K562 (cell line): ENCODE results near the gene FHDC1. TPM values are rescaled to one million over a fixed set of nuclear protein-coding genes. Genes with fewer than 3 reads are reported as not detected.

Experiments
- ATAC-seq: fragments of 200-7000 bp; cut with Tn5 transposase; 3 replicates; pipeline ENCODE4 v1.9.1; 2020; ENCODE audit warnings: moderate library complexity
- BruUV-seq: library from RNA; stranded (reverse); fragments of 400-500 nt; replicated peaks from 2 replicates; lab custom pipeline; 2021; lab: Mats Ljungman, UMichigan
- CTCF ChIA-PET: fragments of 300-600 bp; formaldehyde crosslinking; extraction: SDS; loops from one replicate; lab custom pipeline; 2021; ENCODE audit warnings: low intra/inter-chr PET ratio; lab: Yijun Ruan, JAX
- POLR2A ChIA-PET: fragments of 300-600, 350-650 bp; sonication (Branson Sonifier 250); formaldehyde crosslinking; extraction: SDS; loops from one replicate; lab custom pipeline; 2021; ENCODE audit warnings: antibody characterized with exemption, inconsistent platforms; lab: Yijun Ruan, JAX
- DNase-seq, 4 experiments: peaks; one replicate each; pipeline versions ENCODE4 v3.0.0 to v3.0.0-alpha.2; 2011 to 2018; ENCODE audit warnings: low spot score in 3 of 4, mixed read lengths in 3 of 4; ENCODE audit errors: extremely low read depth in 1 of 4
- FAIRE-seq: peaks from 2 replicates; lab custom pipeline; 2011; peaks lifted over from hg19 to GRCh38; lab: Jason Lieb, UNC
- H2AFZ ChIP-seq: 2 replicates; pipeline ENCODE4 v1.6.0; 2011; ENCODE audit warnings: low read depth, low read length, control low read depth, inconsistent platforms
- H3K27ac ChIP-seq: fragments of 200-600 bp; 3 replicates; pipeline ENCODE4 v1.8.0; 2011; ENCODE audit warnings: low read depth, mild to moderate bottlenecking, control low read depth, inconsistent platforms, low read length, moderate library complexity, mixed read lengths; ENCODE audit errors: extremely low read depth
- H3K27me3 ChIP-seq, 2 experiments: fragments of 300-600 bp in 1 of 2; 2 replicates in 1 of 2; 3 replicates in 1 of 2; pipeline versions ENCODE4 v1.6.0 to v1.8.0; 2011; ENCODE audit warnings: inconsistent platforms in 2 of 2, low read length in 2 of 2, mild to moderate bottlenecking in 1 of 2, mixed read lengths in 1 of 2, moderate library complexity in 1 of 2; ENCODE audit not compliant: control insufficient read depth in 2 of 2, insufficient read depth in 2 of 2
- H3K36me3 ChIP-seq: fragments of 300-600 bp; 3 replicates; pipeline ENCODE4 v1.8.0; 2011; ENCODE audit warnings: mild to moderate bottlenecking, low read length, inconsistent platforms; ENCODE audit not compliant: control insufficient read depth, insufficient read depth
- H3K4me1 ChIP-seq, 2 experiments: fragments of 200-600 bp in 1 of 2; replicated peaks in 1 of 2; 2 replicates in 1 of 2; 3 replicates in 1 of 2; pipeline versions ENCODE4 v1.5.1 to v1.8.0; 2011; ENCODE audit warnings: inconsistent platforms in 2 of 2, low read length in 2 of 2, mild to moderate bottlenecking in 1 of 2, mixed read lengths in 1 of 2, moderate library complexity in 1 of 2; ENCODE audit not compliant: control insufficient read depth in 2 of 2, insufficient read depth in 2 of 2
- H3K4me2 ChIP-seq: 2 replicates; pipeline ENCODE4 v1.6.1; 2011; ENCODE audit warnings: low read length, control low read depth, inconsistent platforms, mixed read lengths; ENCODE audit not compliant: insufficient read depth
- H3K4me3 ChIP-seq: fragments of 200-600 bp; sonication (generic), shearing (Covaris generic); 2 replicates; pipeline ENCODE4 v1.5.1; 2016; ENCODE audit warnings: control low read depth, inconsistent platforms
- H3K79me2 ChIP-seq: fragments of 200-600 bp; 3 replicates; pipeline ENCODE4 v1.8.0; 2011; ENCODE audit warnings: low read length, inconsistent platforms; ENCODE audit not compliant: control insufficient read depth, insufficient read depth
- H3K9ac ChIP-seq, 2 experiments: 2 replicates each; pipeline versions ENCODE4 v1.6.0 to v1.6.1; 2011; ENCODE audit warnings: low read depth in 2 of 2, low read length in 2 of 2, control low read depth in 1 of 2, inconsistent platforms in 1 of 2, mild to moderate bottlenecking in 1 of 2, mixed read lengths in 1 of 2; ENCODE audit not compliant: insufficient read depth in 1 of 2
- H3K9me1 ChIP-seq: one replicate; pipeline ENCODE4 v1.6.0; 2011; ENCODE audit warnings: inconsistent platforms, mild to moderate bottlenecking, low read length, moderate library complexity; ENCODE audit not compliant: control insufficient read depth, insufficient read depth
- H3K9me3 ChIP-seq: replicated peaks from 2 replicates; pipeline ENCODE4 v1.5.1; 2011; ENCODE audit warnings: low read depth, low read length, inconsistent platforms; ENCODE audit not compliant: control insufficient read depth, insufficient read depth
- H4K20me1 ChIP-seq: replicated peaks from 2 replicates; pipeline ENCODE4 v1.6.1; 2011; ENCODE audit warnings: low read length, inconsistent platforms, mixed read lengths; ENCODE audit not compliant: control insufficient read depth, insufficient read depth
- HNRNPH1 ChIP-seq: fragments of 200-400 bp; formaldehyde crosslinking; optimal IDR thresholded peaks from 2 replicates; pipeline ENCODE3; 2017; ENCODE audit warnings: low read depth, mild to moderate bottlenecking, low read length, moderate library complexity
- KDM1A ChIP-seq, 2 experiments: fragments of 450-650 bp; IDR thresholded peaks; 2 replicates each; pipeline ENCODE4 v1.6.1; 2016; ENCODE audit warnings: mild to moderate bottlenecking in 2 of 2
- NR4A1 ChIP-seq, 2 experiments: fragments of 250-450 bp in 1 of 2; fragments of 450-650 bp in 1 of 2; sonication (Bioruptor Pico) in 1 of 2; IDR thresholded peaks; 2 replicates each; pipeline versions ENCODE4 v1.4.0 to v1.6.1; 2016 to 2020; ENCODE audit warnings: mild to moderate bottlenecking in 2 of 2, missing compliant biosample characterization in 1 of 2, missing genetic modification characterization in 1 of 2, moderate library complexity in 1 of 2
- WGBS: fragments of 100-300 bp; shearing (Covaris generic); methylation state at CpG from one replicate; pipeline ENCODE4 v1.1.6; 2016; ENCODE audit warnings: low coverage, mixed read lengths; ENCODE audit not compliant: insufficient coverage; ENCODE audit errors: missing lambda C conversion rate; 5-methylcytosine and 5-hydroxymethylcytosine counted together
- in situ Hi-C: fragments of 300-500 bp; cut with MboI; formaldehyde crosslinking; loops from 4 replicates; pipeline ENCODE4 v1.15.0; 2018; ENCODE audit warnings: inconsistent platforms, mixed read lengths
- intact Hi-C: fragments of 100-400 bp; cut with micrococcal nuclease; formaldehyde crosslinking; loops from 2 replicates; pipeline ENCODE4 v1.14.2; 2022
- polyA plus RNA-seq, 8 experiments: library from polyadenylated mRNA; depleted of rRNA in 4 of 8; stranded (reverse) in 5 of 8; unstranded in 3 of 8; fragments of >200 nt; fragmentation: Nextera tagmentation in 2 of 8; fragmentation: Illumina TruSeq in 1 of 8; extraction: Ambion mirVana in 2 of 8; extraction: Trizol in 1 of 8; gene quantifications; 2 replicates each; pipeline versions ENCODE4 v1.2.1 to v1.2.3, GENCODE V29; 2011 to 2014; ENCODE audit warnings: inconsistent platforms in 1 of 8, missing spikeins in 1 of 8
- total RNA-seq, 7 experiments: library from RNA; depleted of rRNA in 6 of 7; stranded (reverse); fragments of >200 nt in 6 of 7; fragmentation: Illumina TruSeq in 2 of 7; extraction: Trizol in 2 of 7; gene quantifications; 2 replicates each; pipeline versions ENCODE4 v1.2.1 to v1.2.3, GENCODE V29; 2011 to 2021; ENCODE audit warnings: low replicate concordance in 1 of 7
- TF ChIP-seq, protein P1 (sequence below): fragments of 250-450 bp; sonication (Bioruptor Pico); IDR thresholded peaks from 2 replicates; pipeline ENCODE4 v1.5.0; 2020; ENCODE audit warnings: mild to moderate bottlenecking, borderline replicate concordance

The FHDC1 gene
- total and polyA plus RNA-seq, 9 of the 15 experiments (the other 6 are each of a cell fraction or from before 2014, with no cell fraction given): 0.01 to 0.43 (median 0.07) TPM

DNA sequence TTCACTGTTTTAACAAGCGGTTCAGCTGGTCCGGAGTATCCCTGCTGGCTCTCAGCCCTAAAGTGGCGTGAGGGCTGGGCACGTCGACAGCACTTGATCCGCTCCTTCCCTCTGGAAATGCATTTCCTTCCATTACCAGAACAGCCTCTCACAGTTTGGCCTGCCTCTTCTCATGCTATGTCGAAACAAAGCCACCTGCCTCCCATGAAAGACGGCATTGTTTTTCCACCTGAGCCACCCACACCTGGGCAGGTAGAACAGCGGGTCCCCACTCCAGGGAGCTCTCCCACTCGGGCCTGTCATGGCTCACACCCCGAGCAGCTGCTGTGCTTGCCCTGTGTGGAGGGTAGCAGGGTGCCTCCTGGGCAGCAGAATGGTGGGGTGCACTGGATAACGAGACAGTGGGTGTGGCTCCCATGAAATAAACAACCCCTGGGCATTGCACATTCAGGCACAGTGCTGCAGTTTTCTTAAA lies 86.2 kb downstream of the FHDC1 start:
- intact Hi-C loops: no loop called here
- BruUV-seq: no TSS peak

More for the DNA sequence above, 86.2 kb downstream of the FHDC1 start:
- no peak for TF ChIP-seq HNRNPH1
- TF ChIP-seq NR4A1 (CRISPR knock-in tag; IDR thresholded peaks at IDR 0.05): no peak
- TF ChIP-seq NR4A1 (tag; IDR thresholded peaks at IDR 0.05): no peak
- no peak for TF ChIP-seq KDM1A (IDR thresholded peaks at IDR 0.05)
- TF ChIP-seq, protein P1, sequence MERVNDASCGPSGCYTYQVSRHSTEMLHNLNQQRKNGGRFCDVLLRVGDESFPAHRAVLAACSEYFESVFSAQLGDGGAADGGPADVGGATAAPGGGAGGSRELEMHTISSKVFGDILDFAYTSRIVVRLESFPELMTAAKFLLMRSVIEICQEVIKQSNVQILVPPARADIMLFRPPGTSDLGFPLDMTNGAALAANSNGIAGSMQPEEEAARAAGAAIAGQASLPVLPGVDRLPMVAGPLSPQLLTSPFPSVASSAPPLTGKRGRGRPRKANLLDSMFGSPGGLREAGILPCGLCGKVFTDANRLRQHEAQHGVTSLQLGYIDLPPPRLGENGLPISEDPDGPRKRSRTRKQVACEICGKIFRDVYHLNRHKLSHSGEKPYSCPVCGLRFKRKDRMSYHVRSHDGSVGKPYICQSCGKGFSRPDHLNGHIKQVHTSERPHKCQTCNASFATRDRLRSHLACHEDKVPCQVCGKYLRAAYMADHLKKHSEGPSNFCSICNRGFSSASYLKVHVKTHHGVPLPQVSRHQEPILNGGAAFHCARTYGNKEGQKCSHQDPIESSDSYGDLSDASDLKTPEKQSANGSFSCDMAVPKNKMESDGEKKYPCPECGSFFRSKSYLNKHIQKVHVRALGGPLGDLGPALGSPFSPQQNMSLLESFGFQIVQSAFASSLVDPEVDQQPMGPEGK (CRISPR knock-in tag): no peak
- WGBS: 28% methylated on average over 12 of the region's 12 CpGs
- H3K4me2 ChIP-seq: no peak overlapping the region
- POLR2A ChIA-PET: no interaction called here
- H3K36me3 ChIP-seq: no peaks in the 10 kb centered on the region
- peaks cover 0 to 44% of the 10 kb centered on the region in 2 experiments; a peak in 3 of 5 replicates for H3K27me3 ChIP-seq
- H3K4me3 ChIP-seq: no peak overlapping the region
- in situ Hi-C loops: no loop called here
- no peaks in the 10 kb centered on the region for H4K20me1 ChIP-seq
- DNase-seq: no peak
- H3K27ac ChIP-seq: no peak overlapping the region
- ATAC-seq: no peak
- peak overlapping the region in 1 of 2 experiments; percentile 29; a peak in 1 of 4 replicates for H3K9ac ChIP-seq
- no peak overlapping the region for H2AFZ ChIP-seq
- H3K4me1 ChIP-seq: peaks cover 5 to 11% of the 10 kb centered on the region in 2 experiments; a peak in 3 of 5 replicates
- no peaks in the 10 kb centered on the region for H3K9me1 ChIP-seq
- CTCF ChIA-PET: no interaction called here
- H3K9me3 ChIP-seq: peaks cover 3% of the 10 kb centered on the region; the same call in 1 of the 2 replicates
- H3K79me2 ChIP-seq: no peaks in the 10 kb centered on the region
- no peak for FAIRE-seq
